HG03520 (cell line): ENCODE measurements around the gene CACNB2.

Experiments
- ATAC-seq: cut with Tn5 transposase; IDR thresholded peaks from one replicate; pipeline ENCODE4 v1.9.1; 2021; ENCODE audit warnings: mild to moderate bottlenecking, moderate library complexity; ENCODE audit not compliant: unreplicated experiment

Gene CACNB2

DNA sequence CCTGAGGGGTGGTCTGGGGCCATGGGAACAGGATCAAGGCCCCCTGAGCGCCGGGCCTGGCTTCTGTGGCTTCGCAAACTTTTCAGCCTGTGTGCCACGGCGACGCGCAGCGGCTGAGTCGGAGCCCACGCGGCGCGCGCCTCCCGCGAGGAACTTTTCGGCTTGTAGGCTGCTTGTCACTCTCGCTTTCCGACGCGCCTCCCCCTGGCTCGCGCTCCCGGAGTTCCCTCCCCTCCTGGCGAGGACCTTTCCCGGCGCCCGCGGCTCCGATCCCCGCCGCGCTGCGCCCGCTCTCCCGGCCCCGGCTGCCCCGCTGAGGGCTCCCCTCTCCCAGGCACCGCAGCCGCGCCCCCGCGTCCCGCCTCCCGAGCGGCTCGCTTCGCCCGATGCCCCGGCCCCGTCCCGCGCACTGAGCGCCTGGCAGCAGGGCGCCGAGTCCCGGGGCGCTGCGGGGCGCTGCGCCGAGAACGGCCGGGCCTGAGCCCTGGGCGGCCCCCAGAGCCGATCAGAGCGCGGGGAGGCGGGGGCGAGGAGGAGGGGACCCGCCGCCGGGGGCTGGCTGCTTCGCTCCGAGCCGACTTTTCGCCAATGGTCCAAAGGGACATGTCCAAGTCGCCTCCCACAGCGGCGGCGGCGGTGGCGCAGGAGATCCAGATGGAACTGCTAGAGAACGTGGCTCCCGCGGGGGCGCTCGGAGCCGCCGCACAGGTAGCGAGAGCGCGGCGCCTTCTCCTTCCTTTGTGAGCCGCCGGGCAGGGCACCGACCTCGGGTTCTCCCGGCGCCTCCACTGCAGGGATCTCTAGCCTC, at the start of gene CACNB2:
Gene CACNB2, plus strand, starts transcription at position 276 of the 808 bp plus-strand sequence.
- ATAC-seq = no peak

DNA sequence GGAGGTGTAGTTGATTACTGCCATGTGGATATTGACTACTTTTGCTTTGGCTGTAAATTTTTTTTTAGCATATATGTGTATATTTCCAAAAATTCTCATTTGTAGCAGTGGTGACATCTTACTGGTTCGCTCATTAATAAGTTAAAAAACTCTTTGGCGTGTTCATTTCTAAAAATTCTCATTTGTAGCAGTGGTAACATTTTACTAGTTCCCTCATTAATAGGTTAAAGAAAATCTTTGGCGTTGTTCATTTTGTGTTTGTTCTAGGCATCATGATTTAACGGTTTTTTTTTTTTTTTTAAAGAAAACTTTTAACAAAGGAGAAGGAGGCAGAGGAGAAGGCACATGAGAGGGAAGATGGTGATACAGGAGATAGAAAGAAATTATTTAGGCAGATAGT, 45.9 kb upstream of the CACNB2 start:
- no peak for ATAC-seq

DNA sequence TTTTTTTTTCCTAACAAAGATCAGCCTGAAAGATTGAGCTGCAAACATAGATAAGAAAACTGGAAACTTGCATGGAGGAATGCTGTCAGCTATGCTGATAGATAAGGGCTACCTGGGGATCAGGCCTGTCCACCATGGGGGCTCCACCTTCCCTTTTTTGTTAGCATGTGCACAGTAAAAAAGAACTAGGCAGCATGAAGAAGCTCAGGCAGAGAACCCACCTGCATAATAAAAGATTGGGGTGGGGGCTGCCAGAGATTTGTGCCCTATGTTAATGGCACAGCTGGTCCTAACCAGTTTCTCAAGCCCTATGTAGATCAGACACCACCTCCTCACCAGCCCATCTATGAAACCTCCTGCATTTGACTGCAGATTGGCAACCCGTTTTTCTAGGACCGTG, 45.4 kb upstream of the CACNB2 start:
- ATAC-seq = no peak

DNA sequence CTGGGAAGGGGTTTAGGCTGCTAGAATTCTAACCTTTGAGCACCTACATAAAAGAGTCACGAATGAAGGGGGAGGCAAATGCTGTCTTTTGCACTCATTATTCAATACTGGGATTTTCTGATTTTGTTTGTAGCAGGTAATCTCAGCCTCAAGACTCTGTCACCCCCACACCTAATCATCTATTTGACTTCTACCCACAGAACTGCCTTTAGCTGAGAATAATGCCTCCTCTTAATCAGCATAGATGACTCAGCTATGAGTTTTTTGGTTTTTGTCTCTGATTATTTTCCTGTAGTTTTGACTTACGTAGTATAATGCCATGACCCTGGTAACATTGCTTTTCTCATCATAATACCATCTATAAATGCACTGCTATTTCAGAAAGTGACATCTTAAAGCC, 42.7 kb upstream of the CACNB2 start:
- no peak for ATAC-seq

DNA sequence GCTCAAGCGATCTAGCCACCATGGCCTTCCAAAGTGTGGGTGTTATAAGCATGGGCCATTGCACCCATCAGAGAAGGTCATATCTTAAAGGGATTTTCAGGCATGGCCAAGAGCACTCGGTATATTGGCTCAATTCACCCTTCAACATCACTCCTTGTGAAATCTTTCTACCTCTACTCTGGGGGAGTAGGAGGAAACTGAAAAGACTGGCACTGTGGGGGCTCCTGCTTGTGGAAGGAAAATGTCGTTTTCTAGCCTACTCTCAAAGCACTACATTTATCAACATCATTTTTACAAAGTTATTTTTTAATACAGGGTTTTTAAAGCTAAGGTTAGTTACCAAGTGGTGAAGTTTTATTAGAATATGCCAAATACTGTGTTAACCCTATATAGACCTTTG, 42.0 kb upstream of the CACNB2 start:
- no peak for ATAC-seq

DNA sequence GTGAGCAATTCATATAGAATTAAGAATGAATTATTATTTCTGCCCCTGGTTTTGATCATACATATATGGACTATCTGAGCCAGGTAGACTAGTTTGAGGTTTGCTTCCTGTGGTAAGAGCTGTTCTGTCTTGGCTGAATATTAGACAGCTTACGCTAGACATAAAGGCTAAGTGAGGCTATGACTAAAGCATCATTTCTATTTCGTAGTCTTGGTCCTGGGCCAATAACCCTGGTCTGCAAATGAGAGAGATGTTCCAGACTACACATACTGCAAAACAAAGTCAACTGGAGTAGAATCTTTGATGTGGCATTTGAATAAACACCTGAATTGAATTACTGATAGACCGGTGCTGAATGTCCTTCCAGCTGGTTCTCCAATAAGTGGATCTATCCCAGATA, 40.8 kb upstream of the CACNB2 start:
- no peak for ATAC-seq

DNA sequence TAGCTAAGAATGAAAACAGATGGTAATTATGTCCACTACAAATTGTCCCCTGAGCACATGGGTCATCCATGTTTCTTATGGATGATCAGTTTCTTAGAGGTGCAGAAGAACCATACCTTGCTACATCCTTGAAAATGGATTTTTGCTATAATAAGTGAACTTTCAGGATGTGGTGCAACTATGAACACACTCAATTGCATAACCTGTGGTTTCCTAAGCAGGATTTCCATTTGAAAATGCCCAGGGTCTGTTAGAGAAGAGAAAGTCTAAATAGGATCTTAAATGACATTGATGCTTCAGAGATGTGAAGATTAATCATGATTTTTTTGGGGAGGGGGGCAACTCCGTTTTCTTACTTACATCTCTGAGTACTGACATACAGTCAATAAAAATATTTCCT, 39.6 kb upstream of the CACNB2 start:
- no peak for ATAC-seq

DNA sequence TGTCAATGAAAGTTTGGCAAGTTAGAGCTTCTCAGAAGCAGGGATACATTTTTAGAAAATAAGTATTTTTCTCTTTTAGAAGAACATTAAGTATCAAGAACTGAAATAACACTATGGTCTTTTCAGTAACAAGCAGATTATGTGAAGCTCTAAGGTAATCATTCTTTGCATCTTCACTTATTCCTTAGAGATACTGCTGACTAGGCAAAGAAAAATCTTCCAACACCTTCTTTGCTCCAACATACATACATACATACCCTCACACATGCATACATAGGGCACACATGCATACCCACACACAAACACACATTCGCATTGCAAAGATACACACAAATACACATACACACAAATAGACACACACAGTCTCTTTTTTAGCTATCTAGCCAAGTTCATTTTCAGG, 37.8 kb upstream of the CACNB2 start:
- no peak for ATAC-seq

DNA sequence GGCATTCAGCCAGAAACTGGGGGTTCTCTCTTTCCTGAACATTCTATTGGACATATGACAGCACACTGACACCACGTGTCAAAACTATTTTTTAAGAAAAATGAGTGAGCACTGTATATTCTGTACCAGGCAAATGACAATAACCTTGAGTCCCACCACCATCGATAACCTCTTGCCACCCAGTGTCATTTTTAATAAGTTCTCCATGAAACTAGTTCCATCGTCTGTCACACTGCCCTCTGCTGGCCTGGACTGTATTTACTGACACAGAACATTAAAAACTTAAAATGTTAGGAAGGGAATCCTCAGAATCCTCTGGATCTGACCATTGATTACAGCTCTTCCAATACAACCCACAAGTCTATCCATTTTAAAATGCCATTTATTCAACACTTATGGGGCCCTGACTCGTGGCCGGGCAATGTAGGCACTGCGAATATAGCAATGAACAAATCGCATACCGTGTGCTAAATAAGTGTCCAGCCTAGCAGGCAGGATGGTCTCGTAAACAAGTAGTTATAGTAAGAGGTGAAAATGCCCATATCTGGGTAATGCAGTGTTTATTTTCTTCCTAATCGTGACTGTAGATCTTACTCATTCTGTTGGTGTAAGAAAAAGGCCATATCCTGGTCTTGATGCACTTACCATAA, 35.9 kb upstream of the CACNB2 start:
- ATAC-seq = no peak

DNA sequence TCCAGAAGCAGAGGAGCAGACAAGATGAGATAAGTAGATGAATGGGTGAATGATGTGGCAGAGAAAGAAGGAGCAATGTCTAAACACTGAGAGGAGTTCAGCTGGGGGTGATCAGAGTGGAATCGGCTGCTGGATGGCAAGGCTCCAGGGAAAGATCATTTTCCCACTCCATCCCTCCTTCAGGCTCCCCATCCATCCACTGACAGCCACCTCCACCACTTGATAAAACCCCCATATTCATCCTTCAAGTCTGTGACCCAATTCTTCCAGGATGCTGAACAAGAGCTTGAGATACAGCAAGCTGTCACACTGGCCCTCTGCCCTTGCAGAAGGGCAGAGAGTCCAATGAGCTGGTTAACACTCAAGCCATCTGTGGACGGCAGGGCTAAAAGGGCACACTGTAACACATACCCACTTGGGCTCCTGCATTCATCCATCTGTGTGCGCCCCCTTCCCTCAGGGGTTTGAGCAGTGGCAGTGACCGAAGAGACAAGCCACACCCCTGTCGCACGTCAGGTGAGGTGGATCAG, 30.8 kb upstream of the CACNB2 start:
- no peak for ATAC-seq

DNA sequence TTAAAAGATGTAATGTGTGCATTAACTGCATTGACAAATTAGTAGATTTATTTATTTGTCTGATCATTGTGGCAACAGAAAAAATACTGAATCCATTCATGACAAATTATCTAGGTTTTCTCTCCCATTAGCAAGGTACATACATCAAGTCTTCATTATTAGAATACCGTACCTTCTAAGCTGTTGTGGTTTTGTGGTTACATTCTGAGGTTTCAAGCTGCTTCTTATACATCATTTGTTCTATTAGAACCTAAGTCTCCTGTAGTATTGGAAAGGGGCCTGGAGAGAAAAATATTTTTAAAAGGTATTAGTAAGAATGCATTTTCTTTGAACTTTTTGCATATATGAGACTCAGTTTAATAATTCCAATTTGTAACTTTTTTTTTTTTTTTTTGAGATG, 26.3 kb upstream of the CACNB2 start:
- ATAC-seq = no peak

DNA sequence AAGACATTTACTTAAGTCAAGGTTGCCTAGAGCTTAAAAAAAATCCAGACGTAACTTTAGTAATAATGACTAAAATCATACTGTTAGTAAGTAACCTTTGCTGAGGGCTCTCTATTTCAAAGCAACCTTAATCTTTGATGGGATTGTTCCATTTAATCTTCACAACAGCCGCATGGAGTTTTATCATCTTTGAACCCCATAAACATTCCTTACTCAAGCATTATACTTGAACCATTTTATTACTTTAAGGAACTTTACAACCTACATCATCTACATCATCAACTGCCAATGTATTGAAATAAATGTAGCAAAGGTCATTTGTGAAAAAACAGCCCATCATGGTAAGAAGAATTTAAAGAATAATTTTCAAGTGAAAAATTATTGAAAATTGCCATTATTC, 22.9 kb upstream of the CACNB2 start:
- ATAC-seq = no peak

DNA sequence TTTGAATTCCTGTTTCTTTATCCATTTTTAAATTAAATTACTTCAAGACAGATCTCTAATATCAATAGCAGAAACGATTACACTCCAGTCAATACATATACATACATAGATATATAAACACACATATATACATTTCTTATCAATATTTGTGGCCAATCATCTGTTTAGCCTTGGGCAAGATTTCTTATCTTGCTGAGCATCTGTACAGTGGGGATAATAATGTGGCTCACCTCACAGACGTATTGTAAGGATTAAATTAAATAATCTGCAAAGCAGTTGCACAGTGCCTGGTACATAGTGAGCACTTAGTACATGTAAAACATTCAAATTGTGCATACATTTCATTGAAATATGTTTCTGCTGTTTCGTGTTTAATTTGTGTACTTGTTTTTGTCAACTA, 17.5 kb upstream of the CACNB2 start:
- ATAC-seq = no peak

DNA sequence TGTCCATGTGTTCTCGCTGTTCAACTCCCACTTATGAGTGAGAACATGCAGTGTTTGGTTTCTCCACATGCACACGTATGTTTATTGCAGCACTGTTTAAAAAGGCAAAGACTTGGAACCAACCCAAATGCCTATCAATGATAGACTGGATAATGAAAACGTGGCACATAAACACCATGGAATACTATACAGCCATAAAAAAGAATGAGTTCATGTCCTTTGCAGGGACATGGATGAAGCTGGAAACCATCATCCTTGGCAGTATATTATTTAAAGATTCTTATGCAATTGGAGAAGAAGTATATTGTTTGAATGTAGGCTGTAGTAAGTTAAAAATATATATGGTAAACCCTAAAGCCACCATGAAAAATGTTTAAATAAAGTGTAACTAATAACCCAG, 7.2 kb upstream of the CACNB2 start:
- no peak for ATAC-seq

DNA sequence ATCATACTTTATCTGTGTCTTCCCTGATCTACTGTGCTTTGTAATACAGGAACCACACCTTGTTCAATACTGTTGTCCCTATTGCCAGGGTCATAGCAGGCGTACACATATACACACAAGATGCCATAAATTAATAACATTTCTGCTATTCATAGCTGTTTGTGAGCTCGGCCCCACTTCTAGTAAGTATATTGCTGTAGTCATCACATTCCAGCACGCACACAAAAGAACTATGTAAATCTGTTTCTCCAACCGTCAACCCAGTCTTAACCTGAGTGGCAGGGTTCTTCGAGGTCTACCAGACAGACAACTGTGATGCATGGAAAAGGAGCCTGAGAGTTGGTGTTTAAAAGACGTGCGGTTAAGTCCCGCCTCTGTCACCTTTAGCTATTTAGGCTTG, 5.7 kb upstream of the CACNB2 start:
- no peak for ATAC-seq

DNA sequence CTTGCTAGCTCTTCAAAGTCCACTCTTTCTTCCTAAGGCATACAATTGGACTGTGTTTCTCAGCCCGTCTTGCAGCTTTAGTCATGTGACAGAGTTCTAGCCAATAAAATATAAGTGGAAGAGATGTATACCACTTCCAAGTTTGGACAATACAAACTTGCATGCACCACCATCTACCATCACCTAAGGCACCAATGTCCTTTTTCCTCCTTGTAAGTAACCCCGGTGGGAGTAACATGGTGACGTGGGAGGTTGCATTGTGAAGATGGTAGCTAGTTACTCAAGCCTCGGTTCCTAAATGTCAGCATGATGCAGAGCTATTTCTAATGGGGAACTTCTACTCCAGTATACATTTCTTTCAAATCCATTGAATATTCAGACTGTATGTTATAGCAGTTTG, 5.3 kb upstream of the CACNB2 start:
- ATAC-seq = no peak

DNA sequence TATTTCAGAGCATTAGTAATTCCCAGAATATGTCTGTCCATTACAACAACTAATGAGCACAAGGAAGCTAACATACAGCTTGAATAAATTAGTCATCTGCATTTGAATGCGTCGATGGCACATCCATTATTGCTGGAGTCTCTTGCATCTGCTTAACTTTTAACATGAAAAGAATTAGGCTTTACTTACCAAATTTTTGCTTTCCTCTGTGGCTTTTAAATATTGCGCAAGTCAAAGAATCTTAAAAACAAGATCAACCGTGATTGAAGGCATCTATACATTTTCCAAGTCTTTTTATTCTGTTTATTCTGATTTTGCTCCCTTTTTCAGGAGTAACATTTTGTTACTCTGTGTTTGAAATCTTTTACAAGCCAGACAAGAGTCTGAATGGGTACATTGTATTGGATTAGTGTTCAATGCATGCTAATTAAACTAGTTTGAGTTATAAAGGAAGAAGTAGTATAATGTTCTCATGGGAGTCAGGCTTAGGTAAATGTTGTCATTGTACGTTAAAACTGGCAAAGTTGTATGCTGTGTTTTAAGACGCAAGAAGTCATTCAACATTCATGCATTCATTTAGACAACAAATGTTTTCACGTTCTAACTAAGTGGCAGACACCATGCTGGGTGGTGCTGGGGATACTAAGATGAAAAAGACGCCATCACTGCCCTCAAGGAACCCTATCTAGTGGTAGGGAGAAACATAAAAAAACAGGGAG, 4.0 kb upstream of the CACNB2 start:
- no peak for ATAC-seq

DNA sequence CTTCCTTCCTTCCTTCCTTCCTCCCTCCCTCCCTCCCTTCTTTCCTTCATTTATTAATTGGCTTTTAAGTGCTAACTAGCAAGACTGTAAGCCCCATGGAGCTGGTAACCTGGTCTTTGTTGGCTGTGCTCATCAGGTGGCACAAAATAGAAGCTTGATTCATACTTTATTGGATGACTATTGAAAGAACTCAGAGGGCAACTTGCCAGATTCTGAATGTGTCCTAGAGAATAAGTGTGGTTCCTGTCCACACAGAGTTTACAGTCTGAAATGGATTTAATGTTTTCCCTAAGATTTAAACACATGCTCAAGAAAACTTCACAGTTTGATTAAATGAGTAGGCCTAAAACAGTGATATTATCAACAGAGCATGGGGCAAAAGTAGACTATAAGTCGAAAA, 3.1 kb upstream of the CACNB2 start:
- ATAC-seq = no peak

DNA sequence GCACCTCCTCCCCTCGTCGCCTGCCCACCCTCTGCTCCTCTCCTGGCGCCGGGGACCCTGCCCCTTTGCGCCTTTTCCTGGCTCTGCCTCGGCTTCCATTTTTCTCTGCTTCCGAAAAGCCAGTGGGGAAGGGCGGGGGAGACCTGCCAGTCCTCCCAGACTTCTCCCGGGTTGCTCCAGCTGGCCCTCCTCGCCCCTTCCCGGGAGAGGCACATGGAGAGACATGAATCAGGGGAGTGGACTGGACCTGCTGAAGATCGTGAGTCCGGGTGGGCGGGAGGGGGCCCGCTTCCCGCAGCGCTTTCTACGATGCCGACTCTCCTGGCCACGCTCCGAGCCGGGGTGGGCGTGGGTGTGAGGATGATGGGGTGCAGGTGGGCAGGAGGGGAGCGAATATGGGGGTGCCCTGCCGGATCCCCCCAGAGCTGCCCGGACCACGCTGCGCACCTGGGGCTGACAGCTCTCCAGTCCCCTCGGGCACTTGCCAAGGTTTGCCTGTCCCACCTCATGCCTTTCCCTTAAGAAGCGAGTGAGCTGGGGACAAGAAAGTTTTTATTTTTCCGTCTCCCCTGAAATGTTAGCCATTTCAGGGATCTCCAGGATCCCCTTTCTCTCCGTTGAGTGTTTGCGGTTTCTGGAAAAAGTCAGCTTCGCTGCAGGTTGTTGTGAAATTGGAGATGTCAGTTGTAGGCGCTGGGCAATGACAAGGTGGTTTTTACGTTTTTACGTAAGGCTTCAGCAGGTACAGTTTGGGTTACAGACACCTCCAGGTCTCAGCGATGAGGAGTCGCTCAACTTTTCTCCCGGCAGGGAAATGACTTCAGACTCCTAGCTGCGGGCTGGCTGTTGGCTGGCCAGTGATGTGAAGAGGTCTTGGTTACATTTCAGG, 977 bp downstream of the CACNB2 start:
- ATAC-seq = no peak

DNA sequence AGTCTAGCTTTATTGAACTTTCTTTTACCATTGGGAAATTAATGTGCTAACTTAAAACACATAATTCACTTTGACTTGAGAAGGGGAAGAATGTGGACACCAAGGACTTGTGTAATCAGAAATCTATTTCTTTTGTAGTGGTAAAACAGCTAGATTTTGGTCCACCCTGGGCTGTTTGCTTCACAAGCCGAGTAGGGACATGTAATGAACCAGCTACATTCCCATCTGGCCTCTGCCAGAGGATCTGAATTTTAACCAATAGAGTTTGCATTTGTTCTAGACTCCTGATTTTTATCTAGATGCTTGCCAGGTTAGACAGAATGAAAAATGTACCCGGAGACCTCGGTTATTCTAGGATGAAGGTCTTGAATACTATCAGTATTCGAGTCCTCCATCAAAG, 1.9 kb downstream of the CACNB2 start:
- ATAC-seq = no peak

DNA sequence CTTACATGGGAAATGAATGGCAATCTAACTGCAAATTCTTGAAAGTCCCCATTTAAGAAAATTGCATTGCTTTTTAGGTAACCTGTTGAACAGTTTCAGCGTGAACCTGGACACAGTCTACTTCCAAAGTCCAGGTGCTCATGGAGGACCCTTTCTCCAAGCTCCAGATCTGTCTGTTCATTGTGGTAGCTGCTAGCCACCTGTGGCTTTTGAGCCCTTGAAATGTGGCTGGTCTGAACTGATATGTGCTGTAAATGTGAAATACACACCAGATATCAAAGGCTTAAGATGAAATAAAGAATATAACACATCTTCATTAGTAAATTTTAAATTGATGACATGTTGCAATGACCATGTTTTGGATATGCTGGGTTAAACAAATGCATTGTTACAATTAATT, 4.2 kb downstream of the CACNB2 start:
- ATAC-seq = no peak
